Occipital lobe (tissue), 2 donors: ENCODE results near the gene MAGI2. TPM values are rescaled to one million over a fixed set of nuclear protein-coding genes. Genes with fewer than 3 reads are reported as not detected.
"Not testable (repeated sequence)": the region's sequence is repeated elsewhere in the genome, so short reads cannot be mapped to it uniquely, and the experiment has no call there.

ENCODE experiments used
- DNase-seq: peaks from one replicate; lab custom pipeline; 2025; lab: John Stamatoyannopoulos, UW
- total RNA-seq: library from RNA; depleted of rRNA; stranded (reverse); fragments of >200 nt; gene quantifications from one replicate; pipeline ENCODE4 v1.2.3, GENCODE V29; 2014

MAGI2 gene
- total RNA-seq, 1 donor from 2014 or later, result 244 TPM

- DNase-seq, result no peak
These were observed 294.3 kb downstream of the MAGI2 start for GRCh38 chr7:79159040-79159664.

GRCh38 chr7:79157281-79157680, 296.2 kb downstream of the MAGI2 start:
- DNase-seq, result no peak

- no peak for DNase-seq
These were observed 303.6 kb downstream of the MAGI2 start for GRCh38 chr7:79149831-79150230.

DNA sequence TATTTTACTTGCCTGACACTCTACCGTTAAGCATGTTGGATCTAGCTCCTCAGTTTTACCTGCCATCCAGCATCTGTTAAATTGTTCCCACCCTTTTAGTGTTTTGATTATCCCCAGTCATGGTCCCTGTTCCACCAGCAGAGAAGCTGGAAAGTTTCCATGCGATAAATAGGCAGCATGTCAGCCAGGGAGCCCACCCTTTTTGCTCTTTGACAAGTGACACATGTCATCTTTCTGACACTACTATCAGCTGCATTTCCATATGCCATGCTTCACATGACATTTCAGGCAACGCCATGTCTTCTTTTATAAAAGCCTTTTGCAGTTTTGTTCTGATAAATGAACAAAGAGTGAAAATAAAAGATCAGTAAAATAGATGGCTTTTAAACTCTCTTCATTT, 310.8 kb downstream of the MAGI2 start:
- no peak for DNase-seq

- no peak for DNase-seq
These were observed 312.2 kb downstream of the MAGI2 start for GRCh38 chr7:79141252-79141651.

GRCh38 chr7:79137942-79138341, 315.5 kb downstream of the MAGI2 start:
- no peak for DNase-seq

DNA sequence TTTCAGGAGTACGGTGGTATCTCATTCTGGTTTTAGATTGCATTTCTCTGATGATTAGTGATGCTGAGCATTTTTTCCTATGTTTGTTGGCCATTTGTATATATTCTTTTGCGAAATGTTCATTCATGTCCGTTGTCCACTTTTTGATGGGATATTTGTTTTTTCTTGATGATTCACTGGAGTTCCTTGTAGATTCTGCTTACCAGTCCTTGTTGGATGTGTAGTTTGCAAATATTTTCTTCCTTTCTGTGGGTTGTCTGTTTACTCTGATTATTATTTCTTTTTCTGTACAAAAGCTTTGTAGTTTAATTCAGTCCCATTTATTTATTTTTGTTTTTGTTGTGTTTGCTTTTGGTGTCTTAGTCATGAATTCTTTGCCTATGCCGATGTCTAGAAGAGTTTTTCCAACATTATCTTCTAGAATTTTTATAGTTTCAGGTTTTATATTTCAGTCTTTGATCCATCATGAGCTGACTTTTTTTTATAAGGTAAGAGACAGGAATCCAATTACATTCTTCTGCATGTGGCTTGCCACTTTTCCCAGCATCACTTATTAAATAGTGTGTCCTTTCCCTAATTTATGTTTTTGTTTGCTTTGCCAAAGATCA, 320.5 kb downstream of the MAGI2 start:
- no peak for DNase-seq

GRCh38 chr7:79130715-79131114, 322.8 kb downstream of the MAGI2 start:
- DNase-seq, result no peak

GRCh38 chr7:79124331-79124730, 329.1 kb downstream of the MAGI2 start:
- no peak for DNase-seq

GRCh38 chr7:79118143-79118542, 335.3 kb downstream of the MAGI2 start:
- no peak for DNase-seq

GRCh38 chr7:79096361-79096805, 357.1 kb downstream of the MAGI2 start:
- DNase-seq, result no peak

GRCh38 chr7:79093421-79093820, 360.0 kb downstream of the MAGI2 start:
- DNase-seq, result no peak

DNA sequence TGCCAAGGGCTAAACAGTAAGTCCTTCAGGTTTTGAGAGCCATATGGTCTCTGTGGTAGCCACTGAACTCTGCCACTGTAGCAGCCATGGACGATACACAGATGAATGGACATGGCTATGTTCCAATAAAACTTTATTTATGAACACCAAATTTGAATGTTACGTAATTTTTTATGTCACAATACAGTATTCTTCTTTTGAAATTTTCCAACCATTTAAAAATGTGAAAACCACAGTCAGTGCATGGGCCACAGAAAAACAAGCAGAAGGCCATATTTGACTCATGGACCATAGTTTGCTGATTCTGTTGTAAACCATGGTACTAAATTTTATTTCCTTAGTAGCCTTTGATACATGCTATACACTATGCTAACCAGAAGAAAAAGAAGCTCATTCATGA, 361.8 kb downstream of the MAGI2 start:
- DNase-seq, result no peak

DNA sequence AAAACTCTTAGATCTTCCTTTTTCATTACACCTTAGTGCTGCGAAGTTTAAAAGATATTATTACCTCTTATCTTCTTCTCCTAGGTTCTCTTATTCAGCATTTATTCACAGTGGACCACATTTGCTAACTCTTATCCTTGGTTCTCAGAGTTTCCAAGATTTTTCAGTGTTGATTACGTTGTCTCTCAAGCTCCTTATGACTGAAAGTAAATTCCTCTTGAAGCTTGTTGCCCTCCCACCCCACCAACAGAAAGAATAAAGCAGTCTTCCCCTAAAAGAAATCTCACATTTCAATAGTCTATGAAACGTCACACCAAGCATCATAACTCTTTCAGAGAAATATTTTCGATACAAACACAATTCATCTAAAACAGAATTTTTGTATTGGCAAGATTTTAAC, 362.5 kb downstream of the MAGI2 start:
- no peak for DNase-seq

- no peak for DNase-seq
These were observed 362.9 kb downstream of the MAGI2 start for GRCh38 chr7:79090543-79090942.

DNA sequence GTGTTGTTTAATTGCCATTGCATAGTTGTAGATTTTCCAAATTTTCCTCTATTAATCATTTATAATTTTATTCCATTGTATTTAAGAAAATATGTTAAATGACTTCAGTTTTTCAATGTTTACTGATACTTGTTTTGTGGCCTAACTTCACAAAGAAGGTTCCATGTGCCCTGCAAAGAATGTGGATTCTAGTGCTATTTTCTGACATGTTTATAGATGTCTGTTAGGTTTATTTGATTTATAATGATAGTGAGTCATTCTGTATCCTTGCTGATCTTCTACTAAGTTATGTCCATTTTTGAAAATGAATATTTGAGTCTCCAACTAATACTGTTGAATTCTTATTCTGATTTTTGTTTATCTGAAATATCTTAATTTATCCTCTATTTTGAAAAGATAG, 369.0 kb downstream of the MAGI2 start:
- DNase-seq, result no peak

DNA sequence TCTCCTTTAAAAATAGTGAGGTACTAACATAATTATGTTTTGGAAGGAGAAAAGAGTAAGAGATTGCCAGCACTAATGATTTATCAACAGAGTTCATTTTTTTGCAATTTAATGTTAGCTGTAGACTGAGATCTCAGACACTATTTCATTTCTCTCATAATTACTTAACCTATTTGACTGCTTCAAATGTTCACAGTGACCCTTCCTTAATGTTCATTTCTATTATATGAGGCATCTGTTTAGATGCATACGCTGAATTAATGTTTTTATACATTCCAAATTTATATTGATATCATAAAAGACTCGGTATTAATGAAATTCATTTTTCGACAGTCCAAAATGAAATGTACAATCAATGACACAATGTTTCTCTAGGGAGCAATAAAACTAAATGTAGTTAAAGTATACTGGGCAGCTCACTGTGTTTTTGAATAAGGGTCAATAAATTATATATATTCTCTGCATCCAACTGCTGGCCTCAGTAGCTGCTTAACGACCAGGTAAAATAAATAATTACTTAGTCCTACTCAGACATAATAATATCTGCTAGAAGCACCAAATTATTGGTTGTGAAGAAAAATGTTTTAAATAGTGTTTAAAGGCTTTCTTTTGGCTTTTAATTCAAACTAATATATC, 373.4 kb downstream of the MAGI2 start:
- DNase-seq, result no peak

GRCh38 chr7:79078273-79078672, 375.2 kb downstream of the MAGI2 start:
- no peak for DNase-seq

GRCh38 chr7:79071187-79071586, 382.3 kb downstream of the MAGI2 start:
- not testable (repeated sequence) for DNase-seq

DNA sequence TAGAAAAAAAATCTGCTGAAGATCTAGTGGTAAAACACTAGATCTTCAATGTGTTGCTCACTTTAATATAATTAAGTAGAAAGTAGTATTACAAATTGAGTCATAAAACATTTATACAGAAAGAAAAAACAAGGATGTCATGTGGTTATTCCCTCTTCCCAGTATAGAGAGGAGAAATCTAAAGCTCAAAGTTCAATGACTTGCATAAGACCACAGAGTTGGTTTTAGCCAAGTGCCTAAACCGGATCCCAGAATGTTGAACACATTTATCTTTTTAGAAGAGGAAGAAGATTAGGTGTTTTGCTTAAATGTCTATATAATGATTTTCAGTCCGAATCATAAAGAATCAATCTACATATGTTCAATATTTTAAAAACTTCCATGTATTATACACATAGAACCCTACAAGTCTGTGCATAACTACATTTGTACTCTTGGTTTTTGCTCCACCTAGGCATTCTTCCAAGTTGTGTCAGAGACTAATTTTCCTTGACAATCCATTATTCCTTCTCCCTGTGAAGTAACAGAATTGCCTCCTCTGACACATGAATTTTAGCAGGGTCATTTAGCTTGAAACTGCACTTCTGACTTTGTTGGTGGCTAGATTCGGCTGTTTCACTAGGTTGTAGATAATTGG, 389.2 kb downstream of the MAGI2 start:
- DNase-seq, result no peak

DNA sequence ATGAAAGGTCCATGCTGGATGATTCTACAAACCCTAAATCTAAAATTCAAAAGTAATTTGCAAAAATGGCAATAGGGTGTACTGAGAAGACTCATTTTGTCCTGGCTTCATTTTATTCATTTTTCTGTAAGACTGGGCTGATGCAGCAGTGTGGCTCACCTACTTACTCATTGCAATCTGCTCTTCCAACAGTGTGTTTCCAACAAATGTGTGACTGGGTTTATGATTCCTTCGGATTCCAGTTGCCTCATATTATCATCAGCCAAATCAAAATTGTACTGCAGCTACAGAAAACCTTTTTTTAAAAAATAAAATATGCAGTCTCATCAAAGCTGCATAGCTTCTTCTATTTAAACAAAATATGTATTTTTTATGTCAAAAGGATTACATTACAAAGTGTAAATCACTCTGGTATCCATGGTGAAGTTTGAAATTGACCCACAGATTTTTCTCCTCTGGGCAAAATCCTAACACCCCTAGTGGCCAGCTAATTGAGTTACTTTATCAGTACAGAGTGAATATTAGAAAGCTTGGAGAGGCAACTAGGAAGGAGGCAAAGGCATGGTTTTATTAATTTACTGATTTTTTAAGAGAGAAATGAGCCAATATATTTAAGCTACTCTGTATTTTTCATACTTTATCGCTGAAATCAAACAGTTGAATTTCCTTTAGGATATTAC, 390.3 kb downstream of the MAGI2 start:
- no peak for DNase-seq

DNA sequence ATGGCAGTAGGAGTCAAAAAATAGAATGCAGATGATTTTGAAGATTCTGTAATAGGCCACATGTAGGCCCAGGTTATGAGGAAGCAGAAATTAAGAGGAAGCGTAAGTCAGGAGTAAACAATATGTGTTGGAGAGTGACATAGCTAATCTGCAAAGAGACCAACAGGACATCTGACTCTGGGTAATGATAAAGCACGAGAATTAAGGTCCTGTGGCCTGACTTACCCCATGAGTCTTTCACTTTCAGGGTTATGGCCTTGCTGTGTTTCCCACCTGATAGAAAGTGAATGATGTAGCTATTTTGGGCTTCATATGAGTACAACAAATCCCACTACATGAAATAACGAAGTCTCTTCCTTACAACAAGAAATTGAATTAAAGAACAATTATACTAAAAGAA, 393.0 kb downstream of the MAGI2 start:
- no peak for DNase-seq
